ENCODE results near the gene HYDIN. TPM values are rescaled to one million over a fixed set of nuclear protein-coding genes. Genes with fewer than 3 reads are reported as not detected.

The HYDIN gene
- total RNA-seq, 4 donors from 2014 or later: 0.16 to 2.0 (median 1.4) TPM; not detected in 1

DNA sequence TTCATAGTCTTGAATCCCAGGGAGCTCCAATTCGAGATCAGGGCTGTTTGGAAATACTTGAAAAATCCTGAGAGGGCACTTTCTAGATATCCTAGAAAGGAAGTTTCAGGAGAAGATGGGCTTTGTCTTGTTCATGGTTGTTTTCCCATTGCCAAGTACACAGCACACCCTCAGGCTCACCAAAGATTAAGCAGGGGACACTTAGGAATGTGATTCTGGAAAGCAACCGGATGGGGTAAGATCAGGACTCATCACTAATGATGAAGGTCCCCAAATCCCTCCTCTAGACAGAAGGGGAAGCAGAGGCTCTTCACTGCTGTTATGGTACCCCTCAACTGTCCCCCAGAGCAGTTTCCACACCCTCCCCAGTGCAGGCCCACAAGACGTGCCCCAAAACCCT lies 470.3 kb downstream of the HYDIN start:
- Histone ChIP-seq H3K4me1 (peaks cover 0 to 13% (median 6%) of the 10 kb centered on the region in 4 donors), H3K9me3 (no peaks in the 10 kb centered on the region), H3K4me3 (no peak overlapping the region), H3K27ac (peak overlapping the region; percentile 50 to 64 (median 59)), H3K27me3 (no peaks in the 10 kb centered on the region), H3K36me3 (peaks cover 0 to 8% (median 2%) of the 10 kb centered on the region in 4 donors)
- 58% methylated on average over 3 of the region's 3 CpGs; no CpG with 5 or more reads in 1 of the 2 donors for WGBS, 2 donors (ENCODE audit: low coverage in 1 of 2)
- intact Hi-C loops (cut with DNase I; ENCODE audit: low total_unique reads) (no loop called here), in situ Hi-C loops (cut with MboI; ENCODE audit: low pct_ligation_motif_present in 1 of 4, low pct_unique_long_range_greater_than_20kb in 1 of 4, low sequenced_read_pairs in 3 of 4) (loop anchor here in 3 of 4 donors (10.0 to 25.0 kb wide), 3 partner anchors 75 to 223 kb away; partner anchors contain the start of gene MTSS2 (in 1 of the 3))
- no peak for DNase-seq
- TF ChIP-seq, protein P1, sequence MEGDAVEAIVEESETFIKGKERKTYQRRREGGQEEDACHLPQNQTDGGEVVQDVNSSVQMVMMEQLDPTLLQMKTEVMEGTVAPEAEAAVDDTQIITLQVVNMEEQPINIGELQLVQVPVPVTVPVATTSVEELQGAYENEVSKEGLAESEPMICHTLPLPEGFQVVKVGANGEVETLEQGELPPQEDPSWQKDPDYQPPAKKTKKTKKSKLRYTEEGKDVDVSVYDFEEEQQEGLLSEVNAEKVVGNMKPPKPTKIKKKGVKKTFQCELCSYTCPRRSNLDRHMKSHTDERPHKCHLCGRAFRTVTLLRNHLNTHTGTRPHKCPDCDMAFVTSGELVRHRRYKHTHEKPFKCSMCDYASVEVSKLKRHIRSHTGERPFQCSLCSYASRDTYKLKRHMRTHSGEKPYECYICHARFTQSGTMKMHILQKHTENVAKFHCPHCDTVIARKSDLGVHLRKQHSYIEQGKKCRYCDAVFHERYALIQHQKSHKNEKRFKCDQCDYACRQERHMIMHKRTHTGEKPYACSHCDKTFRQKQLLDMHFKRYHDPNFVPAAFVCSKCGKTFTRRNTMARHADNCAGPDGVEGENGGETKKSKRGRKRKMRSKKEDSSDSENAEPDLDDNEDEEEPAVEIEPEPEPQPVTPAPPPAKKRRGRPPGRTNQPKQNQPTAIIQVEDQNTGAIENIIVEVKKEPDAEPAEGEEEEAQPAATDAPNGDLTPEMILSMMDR (IDR thresholded peaks at IDR 0.05): no peak
- no peak for TF ChIP-seq POLR2AphosphoS5 (IDR thresholded peaks at IDR 0.05)

DNA sequence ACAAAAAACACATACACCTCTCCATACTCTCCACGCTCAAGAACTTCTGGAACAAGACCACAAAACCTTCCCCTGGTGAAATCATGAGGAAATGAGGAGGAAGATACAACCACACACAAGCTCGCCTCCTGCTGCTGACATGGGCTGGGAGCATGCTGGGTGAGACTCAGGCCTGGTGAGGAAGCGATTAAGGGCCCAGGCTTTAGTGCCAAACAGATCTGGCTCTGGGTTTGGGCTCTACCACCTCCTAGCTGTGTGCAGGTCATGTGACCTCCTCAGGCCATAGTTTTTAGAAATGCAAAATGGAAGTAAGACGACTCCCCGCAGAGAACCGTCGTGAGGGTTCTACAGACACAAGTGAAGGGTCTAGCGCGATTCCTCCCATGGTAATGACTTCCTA lies 470.9 kb downstream of the HYDIN start:
- Histone ChIP-seq H3K4me3 (no peak overlapping the region), H3K27ac (peak overlapping the region in 3 of 4 donors; percentile 50 to 64 (median 62)), H3K9me3 (no peaks in the 10 kb centered on the region), H3K27me3 (no peaks in the 10 kb centered on the region), H3K4me1 (peaks cover 0 to 13% (median 6%) of the 10 kb centered on the region in 4 donors), H3K36me3 (peaks cover 0 to 8% (median 2%) of the 10 kb centered on the region in 4 donors)
- in situ Hi-C loops (cut with MboI; ENCODE audit: low pct_ligation_motif_present in 1 of 4, low pct_unique_long_range_greater_than_20kb in 1 of 4, low sequenced_read_pairs in 3 of 4): loop anchor here in 3 of 4 donors (10.0 to 25.0 kb wide), 3 partner anchors 75 to 222 kb away; partner anchors contain the start of gene MTSS2 (in 1 of the 3)
- 98 to 100% methylated on average over 3 to 9 of the region's 9 CpGs for WGBS, 2 donors (ENCODE audit: low coverage in 1 of 2)
- intact Hi-C loops (cut with DNase I; ENCODE audit: low total_unique reads): loop anchor here (5.0 kb wide), 1 partner anchor 77 kb away; no protein-coding TSS in a partner anchor
- TF ChIP-seq EP300 (IDR thresholded peaks at IDR 0.05; ENCODE audit: low read depth): no peak
- TF ChIP-seq POLR2AphosphoS5 (IDR thresholded peaks at IDR 0.05): no peak
- TF ChIP-seq, protein P1 (IDR thresholded peaks at IDR 0.05): no peak
- no peak for TF ChIP-seq POLR2A (IDR thresholded peaks at IDR 0.05)
- DNase-seq: no peak

DNA sequence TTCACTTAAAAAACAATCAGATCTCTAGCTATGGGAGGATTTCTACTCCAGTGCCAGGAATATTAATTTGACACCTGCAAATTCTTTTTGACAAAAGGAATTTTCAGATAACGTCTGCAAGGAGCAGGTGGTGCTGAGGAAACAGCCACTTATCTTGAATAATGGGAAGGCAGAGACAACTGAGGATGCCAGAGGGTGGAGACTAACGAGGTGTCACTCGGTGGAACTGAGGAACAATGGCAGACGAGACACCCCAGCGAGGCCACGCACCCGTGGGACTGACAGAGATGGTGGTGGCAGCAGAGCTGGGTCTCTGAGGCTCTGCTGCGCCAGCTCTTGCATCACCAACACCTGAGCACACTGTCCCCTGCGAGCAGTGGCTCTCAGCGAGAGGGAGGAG lies 471.7 kb downstream of the HYDIN start:
- in situ Hi-C loops (cut with MboI; ENCODE audit: low pct_ligation_motif_present in 1 of 4, low pct_unique_long_range_greater_than_20kb in 1 of 4, low sequenced_read_pairs in 3 of 4): loop anchor here in 1 of 4 donors (25.0 kb wide), 1 partner anchor 221 kb away; no protein-coding TSS in a partner anchor
- Histone ChIP-seq H3K4me3 (no peak overlapping the region), H3K36me3 (peaks cover 0 to 8% (median 2%) of the 10 kb centered on the region in 4 donors), H3K4me1 (peaks cover 0 to 13% (median 6%) of the 10 kb centered on the region in 4 donors), H3K9me3 (no peaks in the 10 kb centered on the region), H3K27me3 (no peaks in the 10 kb centered on the region), H3K27ac (no peak overlapping the region)
- intact Hi-C loops (cut with DNase I; ENCODE audit: low total_unique reads): loop anchor here (5.0 kb wide), 1 partner anchor 76 kb away; no protein-coding TSS in a partner anchor
- no peak for DNase-seq
- TF ChIP-seq EP300 (IDR thresholded peaks at IDR 0.05; ENCODE audit: low read depth) (no peak), POLR2A (IDR thresholded peaks at IDR 0.05) (no peak), POLR2AphosphoS5 (IDR thresholded peaks at IDR 0.05) (no peak)
- TF ChIP-seq, protein P1 (IDR thresholded peaks at IDR 0.05): no peak
- WGBS, 2 donors (ENCODE audit: low coverage in 1 of 2): 86 to 100% methylated on average over 1 to 10 of the region's 10 CpGs

Small RNA genes lying within 50 kb of the gene (small RNA-seq; reads per million reads assigned to genes)
- 0 reads per million in 4 donors for gene RNU6ATAC25P

Other genes starting within 250 kb of the HYDIN start
- gene CMTR2, start 58.7 kb upstream of the HYDIN start, total RNA-seq: 10 to 100 TPM; 10.5 to 36.7 (median 26.6) TPM
- gene CALB2, start 128.0 kb upstream of the HYDIN start, total RNA-seq: 1 to 10 TPM in 3 of 4 donors, not detected in 1; 2.0 to 4.0 (median 4.0) TPM
- not detected for gene TLE7, start 211.3 kb upstream of the HYDIN start, total RNA-seq
- 10 to 100 TPM in 1 of 4 donors, 1 to 10 TPM in 3; 5.0 to 12.2 (median 7.0) TPM for gene ZNF23, start 231.5 kb upstream of the HYDIN start, total RNA-seq